B cell (primary cell): ENCODE data around the gene PLEKHG3. TPM values are rescaled to one million over a fixed set of nuclear protein-coding genes. Genes with fewer than 3 reads are reported as not detected.

ENCODE experiments used
- ATAC-seq: fragments of 200-7000 bp; cut with Tn5 transposase; one replicate; pipeline ENCODE4 v1.10.0; 2021; ENCODE audit warnings: low read depth, mild to moderate bottlenecking, moderate number of reproducible peaks, moderate library complexity
- CTCF ChIA-PET: fragments of 350-600 bp; sonication (Branson Sonifier 250); formaldehyde crosslinking; loops from one replicate; lab custom pipeline; 2021; ENCODE audit warnings: antibody characterized with exemption, inconsistent platforms; lab: Charles Lee
- POLR2A ChIA-PET: fragments of 350-600 bp; sonication (Branson Sonifier 250); formaldehyde crosslinking; loops from one replicate; lab custom pipeline; 2021; ENCODE audit warnings: antibody characterized with exemption; lab: Charles Lee
- DNase-seq: peaks from one replicate; pipeline ENCODE4 v3.0.0; 2013
- H2AFZ ChIP-seq: 2 replicates; pipeline ENCODE4 v1.6.1; 2012; ENCODE audit warnings: mild to moderate bottlenecking, low read depth, low read length; ENCODE audit not compliant: insufficient read depth, poor library complexity, severe bottlenecking
- H3K27ac ChIP-seq, 2 donors: 1 replicate in 1 of 2; 2 replicates in 1 of 2; pipeline ENCODE4 v1.5.1; 2012 to 2013; ENCODE audit warnings: low read length in 2 of 2, mild to moderate bottlenecking in 2 of 2, moderate library complexity in 1 of 2
- H3K27me3 ChIP-seq, 4 experiments: fragments of 200-600 bp in 1 of 4; sonication (generic) in 1 of 4; replicated peaks in 1 of 4; 1 replicate in 2 of 4; 2 replicates in 2 of 4; pipeline versions ENCODE4 v1.6.1 to v1.7.0; 2013 to 2016; ENCODE audit warnings: low read length in 3 of 4, mild to moderate bottlenecking in 2 of 4, mixed read lengths in 1 of 4, moderate library complexity in 1 of 4; ENCODE audit not compliant: insufficient read depth in 4 of 4, control insufficient read depth in 3 of 4; ENCODE audit errors: control extremely low read depth in 1 of 4
- H3K36me3 ChIP-seq, 2 experiments: replicated peaks in 1 of 2; 1 replicate in 1 of 2; 2 replicates in 1 of 2; pipeline versions ENCODE4 v1.6.1 to v1.7.1; 2013; ENCODE audit warnings: low read length in 1 of 2; ENCODE audit not compliant: insufficient read depth in 2 of 2, control insufficient read depth in 1 of 2; ENCODE audit errors: control extremely low read depth in 1 of 2, extremely low read depth in 1 of 2
- H3K4me1 ChIP-seq, 2 donors: fragments of 200-600 bp in 1 of 2; sonication (generic) in 1 of 2; 1 replicate in 1 of 2; 2 replicates in 1 of 2; pipeline versions ENCODE4 v1.5.1 to v1.6.1; 2013 to 2017; ENCODE audit warnings: low read length in 2 of 2; ENCODE audit not compliant: control insufficient read depth in 2 of 2, insufficient read depth in 2 of 2
- H3K4me2 ChIP-seq: replicated peaks from 2 replicates; pipeline ENCODE3; 2012; ENCODE audit warnings: mild to moderate bottlenecking, low read depth, low read length; ENCODE audit not compliant: poor library complexity, severe bottlenecking
- H3K4me3 ChIP-seq, 5 experiments: fragments of 200-600 bp in 1 of 5; sonication (generic) in 1 of 5; 1 replicate in 3 of 5; 2 replicates in 2 of 5; pipeline versions ENCODE4 v1.5.1 to v1.7.0; 2011 to 2016; ENCODE audit warnings: low read length in 4 of 5, mild to moderate bottlenecking in 4 of 5, low read depth in 2 of 5, control low read depth in 1 of 5, moderate library complexity in 1 of 5; ENCODE audit not compliant: insufficient read depth in 1 of 5; ENCODE audit errors: control extremely low read depth in 1 of 5, extremely low read depth in 1 of 5
- H3K79me2 ChIP-seq: fragments of 200-600 bp; sonication (generic); one replicate; pipeline ENCODE4 v1.6.0; 2016; ENCODE audit warnings: low read length; ENCODE audit not compliant: control insufficient read depth, insufficient read depth
- H3K9ac ChIP-seq: fragments of 200-600 bp; sonication (generic); 2 replicates; pipeline ENCODE4 v1.6.1; 2017; ENCODE audit warnings: mild to moderate bottlenecking, low read length, moderate library complexity
- H3K9me3 ChIP-seq, 3 donors: one replicate each; pipeline versions ENCODE4 v1.6.1 to v1.7.1; 2013; ENCODE audit warnings: low read length in 2 of 3; ENCODE audit not compliant: control insufficient read depth in 2 of 3, insufficient read depth in 1 of 3; ENCODE audit errors: control extremely low read depth in 1 of 3
- H4K20me1 ChIP-seq: 2 replicates; pipeline ENCODE4 v1.6.0; 2012; ENCODE audit warnings: mild to moderate bottlenecking, low read length; ENCODE audit not compliant: insufficient read depth, control insufficient read depth, poor library complexity, severe bottlenecking
- H3K27ac Mint-ChIP-seq: one replicate; pipeline ENCODE4 v1.8.0; 2021; ENCODE audit warnings: mixed read lengths
- H3K27me3 Mint-ChIP-seq: one replicate; pipeline ENCODE4 v1.8.0; 2021; ENCODE audit warnings: mixed read lengths
- H3K4me1 Mint-ChIP-seq: one replicate; pipeline ENCODE4 v1.8.0; 2021; ENCODE audit warnings: mixed read lengths
- H3K4me3 Mint-ChIP-seq: one replicate; pipeline ENCODE4 v1.8.0; 2021; ENCODE audit warnings: mixed read lengths
- H3K9me3 Mint-ChIP-seq: one replicate; pipeline ENCODE4 v1.8.0; 2022; ENCODE audit warnings: mixed read lengths; ENCODE audit not compliant: insufficient read depth
- CTCF ChIP-seq: fragments of 200-600 bp; IDR thresholded peaks from one replicate; pipeline ENCODE4 v1.8.0; 2022; ENCODE audit warnings: antibody characterized with exemption, mild to moderate bottlenecking
- EZH2 ChIP-seq: IDR thresholded peaks from 2 replicates; pipeline ENCODE4 v1.6.1; 2012; ENCODE audit warnings: borderline replicate concordance, low read depth, mild to moderate bottlenecking, moderate library complexity, low read length; ENCODE audit not compliant: insufficient read depth, poor library complexity, severe bottlenecking
- WGBS: methylation state at CpG from one replicate; pipeline ENCODE4 v1.1.5; 2013; ENCODE audit warnings: missing lambda C conversion rate; ENCODE audit not compliant: insufficient coverage; 5-methylcytosine and 5-hydroxymethylcytosine counted together
- intact Hi-C: fragments of 100-400 bp; cut with micrococcal nuclease; formaldehyde crosslinking; loops from one replicate; pipeline ENCODE4 v1.10.0; 2022
- polyA plus RNA-seq: library from polyadenylated mRNA; depleted of rRNA; stranded (reverse); fragments of >200 nt; gene quantifications from 2 replicates; pipeline ENCODE4 v1.2.3, GENCODE V29; 2012
- total RNA-seq, 2 donors: library from RNA; stranded (reverse); fragments of 120-200 nt in 1 of 2; gene quantifications; 1 replicate in 1 of 2; 2 replicates in 1 of 2; pipeline versions ENCODE4 v1.2.3 to v1.2.4, GENCODE V29; 2013 to 2022

PLEKHG3 gene
- total and polyA plus RNA-seq, 2 donors (not counting 1 experiment from before 2014, with no cell fraction given): 0.12 to 0.25 TPM

GRCh38 chr14:64700894-64701293 is 3.3 kb upstream of the PLEKHG3 start:
- peaks cover 49% of the 10 kb centered on the region for H3K27me3 Mint-ChIP-seq
- ATAC-seq (no peak), DNase-seq (no peak)
- H3K27ac ChIP-seq: no peak overlapping the region
- POLR2A ChIA-PET: no interaction called here
- H2AFZ ChIP-seq: no peak overlapping the region
- no peak for TF ChIP-seq CTCF
- no peak for TF ChIP-seq EZH2
- H3K36me3 ChIP-seq: no peaks in the 10 kb centered on the region
- CTCF ChIA-PET: no interaction called here
- H3K9ac ChIP-seq: no peak overlapping the region
- peaks cover 30% of the 10 kb centered on the region for H3K4me1 Mint-ChIP-seq
- H3K27ac Mint-ChIP-seq: no peak overlapping the region
- H3K4me3 ChIP-seq: no peak overlapping the region
- H4K20me1 ChIP-seq: no peaks in the 10 kb centered on the region
- H3K9me3 Mint-ChIP-seq: no peaks in the 10 kb centered on the region
- peaks cover 39 to 43% of the 10 kb centered on the region in 2 donors for H3K4me1 ChIP-seq
- peaks cover 0 to 3% (median 0%) of the 10 kb centered on the region in 3 donors for H3K9me3 ChIP-seq
- WGBS: 89% methylated on average over 2 of the region's 4 CpGs
- H3K4me2 ChIP-seq: no peak overlapping the region
- H3K4me3 Mint-ChIP-seq: no peak overlapping the region
- no peaks in the 10 kb centered on the region for H3K79me2 ChIP-seq
- intact Hi-C loops: no loop called here
- peaks cover 0 to 46% (median 30%) of the 10 kb centered on the region in 4 experiments for H3K27me3 ChIP-seq

- no peak overlapping the region for H3K27ac Mint-ChIP-seq
- Histone ChIP-seq H3K9me3 (peaks cover 0 to 3% (median 0%) of the 10 kb centered on the region in 3 donors), H4K20me1 (no peaks in the 10 kb centered on the region), H3K27me3 (peaks cover 0 to 45% (median 30%) of the 10 kb centered on the region in 4 experiments), H2AFZ (no peak overlapping the region), H3K9ac (no peak overlapping the region), H3K4me1 (peaks cover 42 to 46% of the 10 kb centered on the region in 2 donors), H3K27ac (no peak overlapping the region), H3K36me3 (no peaks in the 10 kb centered on the region), H3K79me2 (no peaks in the 10 kb centered on the region), H3K4me3 (no peak overlapping the region), H3K4me2 (no peak overlapping the region)
- intact Hi-C loops: no loop called here
- no peaks in the 10 kb centered on the region for H3K9me3 Mint-ChIP-seq
- ChIA-PET POLR2A (no interaction called here), CTCF (no interaction called here)
- peaks cover 54% of the 10 kb centered on the region for H3K27me3 Mint-ChIP-seq
- ATAC-seq: no peak
- no peak overlapping the region for H3K4me3 Mint-ChIP-seq
- no peak for TF ChIP-seq EZH2
- TF ChIP-seq CTCF: no peak
- no peak for DNase-seq
- 100% methylated on average over 1 of the region's 1 CpG for WGBS
- H3K4me1 Mint-ChIP-seq: peaks cover 32% of the 10 kb centered on the region
Measured at GRCh38 chr14:64701660-64702059, 2.6 kb upstream of the PLEKHG3 start.
